Measurements from ENCODE around the gene C9orf78. TPM values are rescaled to one million over a fixed set of nuclear protein-coding genes. Genes with fewer than 3 reads are reported as not detected.
A peak's percentile ranks its signal among the peaks of the same experiment; 100 is the strongest.

Gene C9orf78
- total RNA-seq, 1 donor from 2014 or later, result 34.6 TPM

GRCh38 chr9:129781131-129781530 is 53.9 kb downstream of the C9orf78 start:
- DNase-seq (ENCODE audit: low read depth, low spot score), result no peak
- no peak overlapping the region for H3K27ac Mint-ChIP-seq (ENCODE audit: unreplicated experiment)
- no peaks in the 10 kb centered on the region for H3K36me3 Mint-ChIP-seq (ENCODE audit: low read depth)
- no peak overlapping the region for H3K4me3 Mint-ChIP-seq
- H3K4me1 Mint-ChIP-seq, result peaks cover 13% of the 10 kb centered on the region
- peaks cover 14% of the 10 kb centered on the region for H3K27me3 Mint-ChIP-seq (ENCODE audit: low read depth)
- H3K9me3 Mint-ChIP-seq, result no peaks in the 10 kb centered on the region
- TF ChIP-seq, protein P1, sequence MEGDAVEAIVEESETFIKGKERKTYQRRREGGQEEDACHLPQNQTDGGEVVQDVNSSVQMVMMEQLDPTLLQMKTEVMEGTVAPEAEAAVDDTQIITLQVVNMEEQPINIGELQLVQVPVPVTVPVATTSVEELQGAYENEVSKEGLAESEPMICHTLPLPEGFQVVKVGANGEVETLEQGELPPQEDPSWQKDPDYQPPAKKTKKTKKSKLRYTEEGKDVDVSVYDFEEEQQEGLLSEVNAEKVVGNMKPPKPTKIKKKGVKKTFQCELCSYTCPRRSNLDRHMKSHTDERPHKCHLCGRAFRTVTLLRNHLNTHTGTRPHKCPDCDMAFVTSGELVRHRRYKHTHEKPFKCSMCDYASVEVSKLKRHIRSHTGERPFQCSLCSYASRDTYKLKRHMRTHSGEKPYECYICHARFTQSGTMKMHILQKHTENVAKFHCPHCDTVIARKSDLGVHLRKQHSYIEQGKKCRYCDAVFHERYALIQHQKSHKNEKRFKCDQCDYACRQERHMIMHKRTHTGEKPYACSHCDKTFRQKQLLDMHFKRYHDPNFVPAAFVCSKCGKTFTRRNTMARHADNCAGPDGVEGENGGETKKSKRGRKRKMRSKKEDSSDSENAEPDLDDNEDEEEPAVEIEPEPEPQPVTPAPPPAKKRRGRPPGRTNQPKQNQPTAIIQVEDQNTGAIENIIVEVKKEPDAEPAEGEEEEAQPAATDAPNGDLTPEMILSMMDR (conservative IDR thresholded peaks at IDR 0.05), result no peak

DNA sequence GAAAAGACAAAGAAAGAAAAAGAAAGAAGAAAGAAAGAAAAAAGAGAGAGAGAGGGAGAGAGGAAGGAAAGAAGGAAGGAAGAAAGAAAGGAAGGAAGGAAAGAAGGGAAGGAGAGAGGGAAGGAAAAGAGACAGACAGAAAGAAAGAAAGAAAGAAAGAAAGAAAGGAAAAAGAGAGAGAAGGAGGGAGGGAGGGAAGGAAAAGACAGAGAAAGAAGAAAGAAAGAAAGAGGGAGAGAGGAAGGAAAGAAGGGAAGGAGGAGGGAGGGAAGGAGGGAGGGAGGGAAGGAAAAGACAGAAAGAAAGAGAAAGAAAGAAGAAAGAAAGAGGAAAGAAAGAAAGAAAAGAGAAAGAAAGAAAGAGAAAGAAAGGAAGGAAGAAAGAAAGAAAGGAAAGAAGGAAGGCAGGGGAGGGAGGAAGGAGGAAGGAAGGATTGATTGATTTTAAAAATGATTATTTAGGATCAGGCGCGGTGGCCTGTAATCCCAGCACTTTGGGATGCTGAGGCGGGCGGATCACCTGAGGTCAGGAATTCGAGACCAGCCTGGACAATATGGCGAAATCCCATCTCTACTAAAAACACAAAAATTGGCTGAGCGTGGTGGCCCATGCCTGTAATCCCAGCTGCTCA is 55.4 kb downstream of the C9orf78 start:
- TF ChIP-seq, protein P1 (conservative IDR thresholded peaks at IDR 0.05), result no peak
- Mint-ChIP-seq H3K4me3 (no peak overlapping the region), H3K9me3 (no peaks in the 10 kb centered on the region), H3K4me1 (peaks cover 13% of the 10 kb centered on the region), H3K36me3 (ENCODE audit: low read depth) (no peaks in the 10 kb centered on the region), H3K27me3 (ENCODE audit: low read depth) (peaks cover 3% of the 10 kb centered on the region), H3K27ac (ENCODE audit: unreplicated experiment) (no peak overlapping the region)
- DNase-seq (ENCODE audit: low read depth, low spot score), result no peak

- H3K4me3 Mint-ChIP-seq, result no peak overlapping the region
- H3K9me3 Mint-ChIP-seq, result no peaks in the 10 kb centered on the region
- peaks cover 15% of the 10 kb centered on the region for H3K4me1 Mint-ChIP-seq
- H3K27me3 Mint-ChIP-seq (ENCODE audit: low read depth), result no peaks in the 10 kb centered on the region
- no peak for DNase-seq (ENCODE audit: low read depth, low spot score)
- H3K36me3 Mint-ChIP-seq (ENCODE audit: low read depth), result no peaks in the 10 kb centered on the region
- no peak overlapping the region for H3K27ac Mint-ChIP-seq (ENCODE audit: unreplicated experiment)
- TF ChIP-seq, protein P1 (conservative IDR thresholded peaks at IDR 0.05), result no peak
Observed at GRCh38 chr9:129778469-129778868, 56.6 kb downstream of the C9orf78 start.

GRCh38 chr9:129777769-129778130 is 57.3 kb downstream of the C9orf78 start:
- DNase-seq (ENCODE audit: low read depth, low spot score), result no peak
- TF ChIP-seq, protein P1 (conservative IDR thresholded peaks at IDR 0.05), result no peak
- Mint-ChIP-seq H3K27me3 (ENCODE audit: low read depth) (no peaks in the 10 kb centered on the region), H3K27ac (ENCODE audit: unreplicated experiment) (no peak overlapping the region), H3K9me3 (no peaks in the 10 kb centered on the region), H3K4me1 (peaks cover 17% of the 10 kb centered on the region), H3K36me3 (ENCODE audit: low read depth) (no peaks in the 10 kb centered on the region), H3K4me3 (peak overlapping the region; percentile 54)

Small RNA genes within 50 kb of the gene (microRNA-seq; reads per million reads assigned to microRNA genes)
- not detected for gene MIR6855

Other genes with a start within 250 kb of the C9orf78 start
- 0.26 and 0.27 TPM in 2 replicates for gene C9orf50, start 214.2 kb downstream of the C9orf78 start, total RNA-seq
- 50.9 and 51.8 TPM in 2 replicates for gene NTMT1, start 209.1 kb downstream of the C9orf78 start, total RNA-seq
- gene ASB6, start 193.1 kb downstream of the C9orf78 start, total RNA-seq, result 20.9 and 21.9 TPM in 2 replicates
- gene PRRX2, start 169.6 kb downstream of the C9orf78 start, total RNA-seq, result 0.65 and 0.68 TPM in 2 replicates
- gene PTGES, start 82.2 kb downstream of the C9orf78 start, total RNA-seq, result 1.1 and 1.2 TPM in 2 replicates
- 16.6 and 18.0 TPM in 2 replicates for gene TOR1B, start 32.1 kb downstream of the C9orf78 start, total RNA-seq
- 36.9 and 40.5 TPM in 2 replicates for gene TOR1A, start 11.1 kb downstream of the C9orf78 start, total RNA-seq
- 31.1 and 35.9 TPM in 2 replicates for gene USP20, start 183 bp upstream of the C9orf78 start, total RNA-seq
- 47.3 and 48.4 TPM in 2 replicates for gene FNBP1, start 207.9 kb upstream of the C9orf78 start, total RNA-seq
- 42.8 and 43.8 TPM in 2 replicates for gene GPR107, start 218.6 kb upstream of the C9orf78 start, total RNA-seq